ENCODE measurements around the gene DNER. TPM values are rescaled to one million over a fixed set of nuclear protein-coding genes. Genes with fewer than 3 reads are reported as not detected.

DNER gene, protein sequence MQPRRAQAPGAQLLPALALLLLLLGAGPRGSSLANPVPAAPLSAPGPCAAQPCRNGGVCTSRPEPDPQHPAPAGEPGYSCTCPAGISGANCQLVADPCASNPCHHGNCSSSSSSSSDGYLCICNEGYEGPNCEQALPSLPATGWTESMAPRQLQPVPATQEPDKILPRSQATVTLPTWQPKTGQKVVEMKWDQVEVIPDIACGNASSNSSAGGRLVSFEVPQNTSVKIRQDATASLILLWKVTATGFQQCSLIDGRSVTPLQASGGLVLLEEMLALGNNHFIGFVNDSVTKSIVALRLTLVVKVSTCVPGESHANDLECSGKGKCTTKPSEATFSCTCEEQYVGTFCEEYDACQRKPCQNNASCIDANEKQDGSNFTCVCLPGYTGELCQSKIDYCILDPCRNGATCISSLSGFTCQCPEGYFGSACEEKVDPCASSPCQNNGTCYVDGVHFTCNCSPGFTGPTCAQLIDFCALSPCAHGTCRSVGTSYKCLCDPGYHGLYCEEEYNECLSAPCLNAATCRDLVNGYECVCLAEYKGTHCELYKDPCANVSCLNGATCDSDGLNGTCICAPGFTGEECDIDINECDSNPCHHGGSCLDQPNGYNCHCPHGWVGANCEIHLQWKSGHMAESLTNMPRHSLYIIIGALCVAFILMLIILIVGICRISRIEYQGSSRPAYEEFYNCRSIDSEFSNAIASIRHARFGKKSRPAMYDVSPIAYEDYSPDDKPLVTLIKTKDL
- 0.60 and 2.8 TPM in 2 replicates for total RNA-seq

DNA sequence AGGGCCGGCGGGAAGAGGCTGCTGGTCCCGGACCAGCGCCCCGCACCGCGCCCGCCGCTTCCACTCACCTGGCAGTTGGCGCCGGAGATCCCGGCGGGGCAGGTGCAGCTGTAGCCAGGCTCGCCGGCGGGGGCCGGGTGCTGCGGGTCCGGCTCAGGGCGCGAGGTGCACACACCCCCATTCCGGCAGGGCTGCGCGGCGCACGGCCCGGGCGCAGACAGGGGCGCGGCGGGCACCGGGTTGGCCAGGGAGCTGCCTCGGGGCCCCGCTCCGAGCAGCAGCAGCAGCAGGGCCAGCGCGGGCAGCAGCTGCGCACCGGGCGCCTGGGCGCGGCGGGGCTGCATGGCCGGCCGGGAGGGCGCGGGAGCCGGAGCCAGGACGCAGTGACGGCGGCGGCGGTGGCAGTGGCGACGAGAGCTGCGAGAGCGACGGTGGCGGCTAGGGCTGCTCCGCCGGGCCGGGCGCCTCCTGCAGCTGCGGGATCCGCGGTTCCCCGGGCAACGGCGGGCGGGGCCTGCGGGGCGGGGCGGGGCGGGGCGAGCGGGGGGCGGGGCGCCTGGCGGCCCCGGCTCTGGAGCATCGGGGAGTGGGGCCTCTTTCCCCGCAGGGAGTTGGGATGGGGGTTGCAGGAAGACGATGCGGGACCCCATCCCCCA, at the start of gene DNER:
Gene DNER, minus strand, starts transcription at position 476 of the 656 bp plus-strand sequence. Its CDS starts 132 bp downstream, at position 344.

Other genes with a start within 250 kb of the DNER start
- gene TRIP12, start 207.5 kb upstream of the DNER start, total RNA-seq = 228 and 276 TPM in 2 replicates
- 1.8 and 3.2 TPM in 2 replicates for gene FBXO36, start 207.9 kb upstream of the DNER start, total RNA-seq

All from bronchial smooth muscle cell (primary cell).